Ascending aorta (tissue), 2 donors: ENCODE results near the gene TIMM50. TPM values are rescaled to one million over a fixed set of nuclear protein-coding genes. Genes with fewer than 3 reads are reported as not detected.
A peak's percentile ranks its signal among the peaks of the same experiment; 100 is the strongest.
"Not testable (repeated sequence)": the region's sequence is repeated elsewhere in the genome, so short reads cannot be mapped to it uniquely, and the experiment has no call there.

ENCODE experiments used
- DNase-seq, 2 donors: peaks; one replicate each; pipeline ENCODE4 v3.0.0-alpha.2; 2019; ENCODE audit warnings: low spot score in 2 of 2
- H3K27ac ChIP-seq, 2 donors: fragments of 200-600 bp; sonication (generic); one replicate each; pipeline ENCODE4 v1.5.1; 2016 to 2017; ENCODE audit warnings: mild to moderate bottlenecking in 1 of 2
- H3K27me3 ChIP-seq: fragments of 200-600 bp; sonication (generic); one replicate; pipeline ENCODE4 v1.5.1; 2017
- H3K36me3 ChIP-seq, 2 donors: fragments of 200-600 bp; sonication (generic); one replicate each; pipeline ENCODE4 v1.5.1; 2016
- H3K4me1 ChIP-seq, 2 donors: fragments of 200-600 bp; sonication (generic); one replicate each; pipeline ENCODE4 v1.5.1; 2016 to 2017; ENCODE audit warnings: mild to moderate bottlenecking in 1 of 2
- H3K4me3 ChIP-seq, 2 donors: fragments of 200-600 bp; sonication (generic); one replicate each; pipeline ENCODE4 v1.5.1; 2016 to 2017; ENCODE audit warnings: mild to moderate bottlenecking in 1 of 2
- H3K9me3 ChIP-seq, 2 donors: fragments of 200-600 bp; sonication (generic); one replicate each; pipeline ENCODE4 v1.5.1; 2016
- CTCF ChIP-seq, 3 experiments: fragments of 200-600 bp in 2 of 3; fragments of 450-650 bp in 1 of 3; sonication (generic) in 2 of 3; IDR thresholded peaks; one replicate each; pipeline ENCODE4 v1.5.1; 2016 to 2019; ENCODE audit warnings: antibody characterized with exemption in 3 of 3, mild to moderate bottlenecking in 1 of 3, moderate library complexity in 1 of 3
- intact Hi-C: fragments of 100-400 bp; cut with DNase I; formaldehyde crosslinking; loops from one replicate; pipeline ENCODE4 v1.15.1; 2023
- total RNA-seq: library from RNA; depleted of rRNA; stranded (reverse); fragments of >200 nt; gene quantifications from one replicate; pipeline ENCODE4 v1.1.0, GENCODE V29; 2016

Gene TIMM50
- total RNA-seq, 1 donor from 2014 or later, result 92.0 TPM

GRCh38 chr19:39475748-39476147 is 4.9 kb upstream of the TIMM50 start:
- peaks cover 53 to 60% of the 10 kb centered on the region in 2 donors for H3K36me3 ChIP-seq
- no peaks in the 10 kb centered on the region for H3K27me3 ChIP-seq
- no peak overlapping the region for H3K4me3 ChIP-seq
- no peak for DNase-seq
- intact Hi-C loops, result no loop called here
- H3K27ac ChIP-seq, result no peak overlapping the region
- TF ChIP-seq CTCF (IDR thresholded peaks at IDR 0.05), result no peak
- H3K4me1 ChIP-seq, result peaks cover 0 to 2% of the 10 kb centered on the region in 2 donors
- H3K9me3 ChIP-seq, result no peaks in the 10 kb centered on the region

- Histone ChIP-seq H3K4me1 (peaks cover 4 to 12% of the 10 kb centered on the region in 2 donors), H3K36me3 (peaks cover 17 to 34% of the 10 kb centered on the region in 2 donors)
- H3K27me3 ChIP-seq, intact Hi-C loops, H3K4me3 ChIP-seq, H3K9me3 ChIP-seq, H3K27ac ChIP-seq, DNase-seq: not testable (repeated sequence)
These were observed 1.3 kb upstream of the TIMM50 start for GRCh38 chr19:39479319-39479801.

- Histone ChIP-seq H3K27me3 (no peaks in the 10 kb centered on the region), H3K4me3 (peak overlapping the region; percentile 68 to 83), H3K9me3 (no peaks in the 10 kb centered on the region), H3K27ac (peak overlapping the region; percentile 38 to 82), H3K4me1 (peaks cover 4 to 12% of the 10 kb centered on the region in 2 donors), H3K36me3 (peaks cover 16 to 30% of the 10 kb centered on the region in 2 donors)
- no peak for TF ChIP-seq CTCF (IDR thresholded peaks at IDR 0.05)
- intact Hi-C loops, result loop anchor here (1.0 to 2.0 kb wide), 4 partner anchors 35 to 89 kb away; partner anchors contain the start of genes EID2B, MED29, PAF1 and SUPT5H
- DNase-seq, result no peak
These were observed 722 bp upstream of the TIMM50 start for GRCh38 chr19:39479916-39480315.

- Histone ChIP-seq H3K4me1 (peaks cover 4 to 12% of the 10 kb centered on the region in 2 donors), H3K36me3 (peaks cover 12 to 30% of the 10 kb centered on the region in 2 donors), H3K27me3 (no peaks in the 10 kb centered on the region), H3K9me3 (no peaks in the 10 kb centered on the region), H3K27ac (peak overlapping the region; percentile 38 to 82), H3K4me3 (peak overlapping the region; percentile 68 to 83)
- no peak for DNase-seq
- TF ChIP-seq CTCF (IDR thresholded peaks at IDR 0.05), result no peak
- intact Hi-C loops, result loop anchor here (2.0 kb wide), 3 partner anchors 36 to 90 kb away; partner anchors contain the start of genes MED29, PAF1 and SUPT5H
These were observed 549 bp downstream of the TIMM50 start for GRCh38 chr19:39481229-39481545.

- H3K36me3 ChIP-seq, result peaks cover 16 to 30% of the 10 kb centered on the region in 2 donors
These were observed 1.0 kb downstream of the TIMM50 start for GRCh38 chr19:39481676-39482075.

More at GRCh38 chr19:39481676-39482075, 1.0 kb downstream of the TIMM50 start:
- H3K27ac ChIP-seq, result no peak overlapping the region
- H3K4me1 ChIP-seq, result peaks cover 4 to 12% of the 10 kb centered on the region in 2 donors
- no peaks in the 10 kb centered on the region for H3K9me3 ChIP-seq
- no peak for DNase-seq
- no peak for TF ChIP-seq CTCF (IDR thresholded peaks at IDR 0.05)
- peak overlapping the region; percentile 68 to 83 for H3K4me3 ChIP-seq
- intact Hi-C loops, result loop anchor here (2.0 kb wide), 3 partner anchors 37 to 91 kb away; partner anchors contain the start of genes MED29, PAF1 and SUPT5H
- H3K27me3 ChIP-seq, result no peaks in the 10 kb centered on the region
